Measurements from ENCODE around the gene HMGXB3. TPM values are rescaled to one million over a fixed set of nuclear protein-coding genes. Genes with fewer than 3 reads are reported as not detected.
A peak's percentile ranks its signal among the peaks of the same experiment; 100 is the strongest.

Gene HMGXB3
- total RNA-seq, 2 experiments from 2014 or later, result 30.4 to 32.6 TPM

GRCh38 chr5:150042459-150042858 lies 41.9 kb downstream of the HMGXB3 start:
- peaks cover 53% of the 10 kb centered on the region for H3K36me3 Mint-ChIP-seq (ENCODE audit: low read depth)

GRCh38 chr5:150043657-150044328 lies 43.3 kb downstream of the HMGXB3 start:
- POLR2A ChIA-PET, result interaction anchor here (1.2 kb wide), 1 partner anchor 37 kb away, joined by 3 read pairs; no protein-coding TSS in a partner anchor
- no peaks in the 10 kb centered on the region for H3K27me3 Mint-ChIP-seq
- DNase-seq, result no peak
- TF ChIP-seq, protein P1, sequence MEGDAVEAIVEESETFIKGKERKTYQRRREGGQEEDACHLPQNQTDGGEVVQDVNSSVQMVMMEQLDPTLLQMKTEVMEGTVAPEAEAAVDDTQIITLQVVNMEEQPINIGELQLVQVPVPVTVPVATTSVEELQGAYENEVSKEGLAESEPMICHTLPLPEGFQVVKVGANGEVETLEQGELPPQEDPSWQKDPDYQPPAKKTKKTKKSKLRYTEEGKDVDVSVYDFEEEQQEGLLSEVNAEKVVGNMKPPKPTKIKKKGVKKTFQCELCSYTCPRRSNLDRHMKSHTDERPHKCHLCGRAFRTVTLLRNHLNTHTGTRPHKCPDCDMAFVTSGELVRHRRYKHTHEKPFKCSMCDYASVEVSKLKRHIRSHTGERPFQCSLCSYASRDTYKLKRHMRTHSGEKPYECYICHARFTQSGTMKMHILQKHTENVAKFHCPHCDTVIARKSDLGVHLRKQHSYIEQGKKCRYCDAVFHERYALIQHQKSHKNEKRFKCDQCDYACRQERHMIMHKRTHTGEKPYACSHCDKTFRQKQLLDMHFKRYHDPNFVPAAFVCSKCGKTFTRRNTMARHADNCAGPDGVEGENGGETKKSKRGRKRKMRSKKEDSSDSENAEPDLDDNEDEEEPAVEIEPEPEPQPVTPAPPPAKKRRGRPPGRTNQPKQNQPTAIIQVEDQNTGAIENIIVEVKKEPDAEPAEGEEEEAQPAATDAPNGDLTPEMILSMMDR (IDR thresholded peaks at IDR 0.05), result no peak
- peaks cover 20% of the 10 kb centered on the region for H3K4me1 Mint-ChIP-seq (ENCODE audit: low read depth)
- peak; percentile 51 for ATAC-seq
- peak overlapping the region; percentile 44 for H3K27ac Mint-ChIP-seq
- intact Hi-C loops (cut with micrococcal nuclease), result no loop called here
- CTCF ChIA-PET, result no interaction called here
- H3K9me3 Mint-ChIP-seq, result no peaks in the 10 kb centered on the region
- H3K36me3 Mint-ChIP-seq (ENCODE audit: low read depth), result peaks cover 51% of the 10 kb centered on the region
- no peak overlapping the region for H3K4me3 Mint-ChIP-seq

More at GRCh38 chr5:150042459-150042858, 41.9 kb downstream of the HMGXB3 start:
- Mint-ChIP-seq H3K27me3 (no peaks in the 10 kb centered on the region), H3K4me3 (no peak overlapping the region), H3K4me1 (ENCODE audit: low read depth) (peaks cover 20% of the 10 kb centered on the region), H3K27ac (no peak overlapping the region), H3K9me3 (no peaks in the 10 kb centered on the region)
- ChIA-PET CTCF (interaction anchor here (1.1 kb wide), 1 partner anchor 25 kb away, joined by 3 read pairs; no protein-coding TSS in a partner anchor), POLR2A (no interaction called here)
- intact Hi-C loops (cut with micrococcal nuclease), result no loop called here
- TF ChIP-seq, protein P1 (IDR thresholded peaks at IDR 0.05), result no peak
- ATAC-seq, result no peak
- no peak for DNase-seq

DNA sequence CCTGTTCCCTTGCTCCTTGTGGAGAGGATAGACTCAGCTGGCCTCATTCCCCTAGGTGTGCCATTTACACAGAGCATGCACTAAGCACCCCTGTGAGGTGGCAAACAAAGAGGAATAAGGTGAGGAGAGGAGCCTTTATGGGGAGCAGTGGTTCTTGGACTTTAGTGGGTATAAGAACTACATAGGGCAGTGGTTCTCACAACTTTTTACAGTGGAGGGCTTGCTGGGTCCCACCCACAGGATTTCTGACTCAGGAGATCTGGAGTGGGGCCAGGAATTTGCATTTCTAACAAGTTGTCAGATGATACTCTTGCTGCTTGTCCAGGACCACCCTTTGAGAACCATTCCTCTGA lies 43.8 kb downstream of the HMGXB3 start:
- DNase-seq, result no peak
- H3K27me3 Mint-ChIP-seq, result no peaks in the 10 kb centered on the region
- no peaks in the 10 kb centered on the region for H3K9me3 Mint-ChIP-seq
- ATAC-seq, result no peak
- H3K4me1 Mint-ChIP-seq (ENCODE audit: low read depth), result peaks cover 20% of the 10 kb centered on the region
- peaks cover 55% of the 10 kb centered on the region for H3K36me3 Mint-ChIP-seq (ENCODE audit: low read depth)
- intact Hi-C loops (cut with micrococcal nuclease), result no loop called here
- ChIA-PET CTCF (no interaction called here), POLR2A (interaction anchor here (1.2 kb wide), 1 partner anchor 37 kb away, joined by 3 read pairs; no protein-coding TSS in a partner anchor)
- no peak overlapping the region for H3K27ac Mint-ChIP-seq
- no peak overlapping the region for H3K4me3 Mint-ChIP-seq
- TF ChIP-seq, protein P1 (IDR thresholded peaks at IDR 0.05), result no peak

DNA sequence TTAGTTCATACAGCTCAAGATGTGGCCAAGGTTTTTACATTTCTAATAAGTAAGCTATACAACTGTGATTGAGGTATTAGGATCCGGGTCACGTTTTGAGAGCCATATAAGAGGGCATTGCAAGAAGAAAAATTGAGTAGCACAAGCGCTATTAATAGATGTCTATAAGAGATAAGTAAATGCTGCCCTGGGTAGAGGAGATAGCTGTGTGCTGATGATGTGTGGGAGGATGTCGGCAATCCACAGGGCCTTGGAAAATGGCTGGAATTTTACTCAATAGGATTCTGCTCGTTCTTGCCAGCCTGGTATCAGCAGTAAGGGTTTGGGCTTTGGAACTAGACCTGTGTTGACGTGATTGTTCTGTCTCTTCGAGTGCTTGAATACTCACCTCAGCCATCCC lies 44.2 kb downstream of the HMGXB3 start:
- Mint-ChIP-seq H3K36me3 (ENCODE audit: low read depth) (peaks cover 56% of the 10 kb centered on the region), H3K4me1 (ENCODE audit: low read depth) (peaks cover 20% of the 10 kb centered on the region), H3K4me3 (no peak overlapping the region), H3K9me3 (no peaks in the 10 kb centered on the region), H3K27ac (no peak overlapping the region), H3K27me3 (no peaks in the 10 kb centered on the region)
- DNase-seq (no peak), ATAC-seq (no peak)
- TF ChIP-seq, protein P1 (IDR thresholded peaks at IDR 0.05), result no peak
- intact Hi-C loops (cut with micrococcal nuclease), result no loop called here
- ChIA-PET CTCF (no interaction called here), POLR2A (interaction anchor here (1.2 kb wide), 1 partner anchor 38 kb away, joined by 3 read pairs; no protein-coding TSS in a partner anchor)

DNA sequence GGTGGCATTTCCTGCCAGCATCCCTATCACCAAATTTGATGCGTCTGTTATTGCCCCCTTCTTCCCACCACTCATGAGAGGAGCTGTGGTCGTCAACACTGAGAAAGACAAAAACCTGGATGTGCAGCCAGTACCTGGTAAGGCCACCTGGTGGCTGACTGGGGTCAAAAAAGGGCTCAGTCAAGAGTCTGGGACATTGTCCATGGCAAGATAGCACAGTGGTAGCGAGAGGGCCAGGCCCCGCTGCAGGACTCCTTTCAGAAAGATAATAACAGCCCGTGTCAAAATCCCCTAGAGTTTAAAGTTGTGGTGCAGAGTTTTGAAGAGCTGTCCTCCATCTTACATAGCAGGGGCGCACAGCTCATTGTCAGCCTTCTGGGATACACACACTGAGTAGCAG lies 45.0 kb downstream of the HMGXB3 start:
- Mint-ChIP-seq H3K9me3 (no peaks in the 10 kb centered on the region), H3K27me3 (no peaks in the 10 kb centered on the region), H3K36me3 (ENCODE audit: low read depth) (peaks cover 58% of the 10 kb centered on the region), H3K4me1 (ENCODE audit: low read depth) (peaks cover 20% of the 10 kb centered on the region), H3K4me3 (no peak overlapping the region), H3K27ac (no peak overlapping the region)
- TF ChIP-seq, protein P1 (IDR thresholded peaks at IDR 0.05), result no peak
- DNase-seq, result no peak
- CTCF ChIA-PET, result interaction anchor here (1.1 kb wide), 1 partner anchor 9 kb away, joined by 4 read pairs; no protein-coding TSS in a partner anchor
- intact Hi-C loops (cut with micrococcal nuclease), result no loop called here
- no peak for ATAC-seq
- POLR2A ChIA-PET, result no interaction called here
